ENCODE results near the gene NUP210.

The NUP210 gene

GRCh38 chr3:13286873-13287272 is 133.2 kb downstream of the NUP210 start:
- no peak for DNase-seq

GRCh38 chr3:13285007-13285567 is 135.0 kb downstream of the NUP210 start:
- DNase-seq, result no peak

GRCh38 chr3:13283877-13284264 is 136.3 kb downstream of the NUP210 start:
- DNase-seq, result no peak

- no peak for DNase-seq
Observed at GRCh38 chr3:13282986-13283876, 136.9 kb downstream of the NUP210 start.

- no peak for DNase-seq
Observed at GRCh38 chr3:13282358-13282985, 137.7 kb downstream of the NUP210 start.

- DNase-seq, result no peak
Observed at GRCh38 chr3:13281507-13282357, 138.4 kb downstream of the NUP210 start.

- DNase-seq, result no peak
Observed at GRCh38 chr3:13280811-13281506, 139.2 kb downstream of the NUP210 start.

- DNase-seq, result no peak
Observed at GRCh38 chr3:13280122-13280790, 139.9 kb downstream of the NUP210 start.

- no peak for DNase-seq
Observed at GRCh38 chr3:13279532-13279910, 140.6 kb downstream of the NUP210 start.

- no peak for DNase-seq
Observed at GRCh38 chr3:13278783-13279531, 141.2 kb downstream of the NUP210 start.

GRCh38 chr3:13277860-13278531 is 142.1 kb downstream of the NUP210 start:
- DNase-seq, result no peak

- no peak for DNase-seq
Observed at GRCh38 chr3:13277196-13277813, 142.8 kb downstream of the NUP210 start.

GRCh38 chr3:13276438-13277195 is 143.5 kb downstream of the NUP210 start:
- no peak for DNase-seq

GRCh38 chr3:13275376-13276005 is 144.6 kb downstream of the NUP210 start:
- DNase-seq, result no peak

- no peak for DNase-seq
Observed at GRCh38 chr3:13274551-13275332, 145.4 kb downstream of the NUP210 start.

GRCh38 chr3:13274125-13274524 is 146.0 kb downstream of the NUP210 start:
- no peak for DNase-seq

- no peak for DNase-seq
Observed at GRCh38 chr3:13273604-13274105, 146.5 kb downstream of the NUP210 start.

Data from NCI-H187 (cell line).